Osteocyte (in vitro differentiated cells): ENCODE data around the gene SH2D3A. TPM values are rescaled to one million over a fixed set of nuclear protein-coding genes. Genes with fewer than 3 reads are reported as not detected.
"Not testable (repeated sequence)": the region's sequence is repeated elsewhere in the genome, so short reads cannot be mapped to it uniquely, and the experiment has no call there.

ENCODE experiments used
- DNase-seq: peaks from one replicate; pipeline ENCODE4 v3.0.0; 2021; ENCODE audit warnings: mixed read lengths; ENCODE audit not compliant: unreplicated experiment; ENCODE audit errors: extremely low spot score
- H3K27ac Mint-ChIP-seq: one replicate; pipeline ENCODE4 v1.8.0; 2021; ENCODE audit warnings: mild to moderate bottlenecking, mixed read lengths; ENCODE audit not compliant: unreplicated experiment
- H3K27me3 Mint-ChIP-seq: one replicate; pipeline ENCODE4 v1.8.0; 2021; ENCODE audit warnings: mixed read lengths; ENCODE audit not compliant: unreplicated experiment
- H3K36me3 Mint-ChIP-seq: one replicate; pipeline ENCODE4 v1.8.0; 2021; ENCODE audit warnings: mixed read lengths; ENCODE audit not compliant: unreplicated experiment
- H3K4me1 Mint-ChIP-seq: one replicate; pipeline ENCODE4 v1.8.0; 2021; ENCODE audit warnings: mixed read lengths; ENCODE audit not compliant: unreplicated experiment
- H3K4me3 Mint-ChIP-seq: one replicate; pipeline ENCODE4 v1.8.0; 2021; ENCODE audit warnings: mild to moderate bottlenecking, moderate library complexity, mixed read lengths; ENCODE audit not compliant: unreplicated experiment
- H3K9me3 Mint-ChIP-seq: one replicate; pipeline ENCODE4 v1.8.0; 2021; ENCODE audit warnings: mixed read lengths; ENCODE audit not compliant: unreplicated experiment
- total RNA-seq: library from RNA; stranded (reverse); gene quantifications from 2 replicates; pipeline ENCODE4 v1.2.1, GENCODE V29; 2021
- TF ChIP-seq, protein P1 (sequence below): fragments of 200-600 bp; sonication (generic); IDR thresholded peaks from 2 replicates; pipeline ENCODE4 v1.5.0; 2021; ENCODE audit warnings: antibody characterized with exemption, mild to moderate bottlenecking, moderate library complexity

The SH2D3A gene
- total RNA-seq, 1 donor from 2014 or later, result not detected

- Mint-ChIP-seq H3K27ac (no peak overlapping the region), H3K27me3 (no peaks in the 10 kb centered on the region), H3K4me1 (no peaks in the 10 kb centered on the region), H3K36me3 (no peaks in the 10 kb centered on the region), H3K4me3 (no peak overlapping the region), H3K9me3 (no peaks in the 10 kb centered on the region)
- DNase-seq, result no peak
- TF ChIP-seq, protein P1, sequence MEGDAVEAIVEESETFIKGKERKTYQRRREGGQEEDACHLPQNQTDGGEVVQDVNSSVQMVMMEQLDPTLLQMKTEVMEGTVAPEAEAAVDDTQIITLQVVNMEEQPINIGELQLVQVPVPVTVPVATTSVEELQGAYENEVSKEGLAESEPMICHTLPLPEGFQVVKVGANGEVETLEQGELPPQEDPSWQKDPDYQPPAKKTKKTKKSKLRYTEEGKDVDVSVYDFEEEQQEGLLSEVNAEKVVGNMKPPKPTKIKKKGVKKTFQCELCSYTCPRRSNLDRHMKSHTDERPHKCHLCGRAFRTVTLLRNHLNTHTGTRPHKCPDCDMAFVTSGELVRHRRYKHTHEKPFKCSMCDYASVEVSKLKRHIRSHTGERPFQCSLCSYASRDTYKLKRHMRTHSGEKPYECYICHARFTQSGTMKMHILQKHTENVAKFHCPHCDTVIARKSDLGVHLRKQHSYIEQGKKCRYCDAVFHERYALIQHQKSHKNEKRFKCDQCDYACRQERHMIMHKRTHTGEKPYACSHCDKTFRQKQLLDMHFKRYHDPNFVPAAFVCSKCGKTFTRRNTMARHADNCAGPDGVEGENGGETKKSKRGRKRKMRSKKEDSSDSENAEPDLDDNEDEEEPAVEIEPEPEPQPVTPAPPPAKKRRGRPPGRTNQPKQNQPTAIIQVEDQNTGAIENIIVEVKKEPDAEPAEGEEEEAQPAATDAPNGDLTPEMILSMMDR, result no peak
Observed at GRCh38 chr19:6777434-6777833, 10.2 kb upstream of the SH2D3A start.

GRCh38 chr19:6776999-6777398 lies 9.8 kb upstream of the SH2D3A start:
- TF ChIP-seq, protein P1, result no peak
- H3K27ac Mint-ChIP-seq, result no peak overlapping the region
- DNase-seq, result no peak
- H3K27me3 Mint-ChIP-seq, result no peaks in the 10 kb centered on the region
- no peaks in the 10 kb centered on the region for H3K4me1 Mint-ChIP-seq
- no peaks in the 10 kb centered on the region for H3K36me3 Mint-ChIP-seq
- H3K9me3 Mint-ChIP-seq, result no peaks in the 10 kb centered on the region
- H3K4me3 Mint-ChIP-seq, result no peak overlapping the region

GRCh38 chr19:6776045-6776444 lies 8.8 kb upstream of the SH2D3A start:
- H3K9me3 Mint-ChIP-seq, result not testable (repeated sequence)

DNA sequence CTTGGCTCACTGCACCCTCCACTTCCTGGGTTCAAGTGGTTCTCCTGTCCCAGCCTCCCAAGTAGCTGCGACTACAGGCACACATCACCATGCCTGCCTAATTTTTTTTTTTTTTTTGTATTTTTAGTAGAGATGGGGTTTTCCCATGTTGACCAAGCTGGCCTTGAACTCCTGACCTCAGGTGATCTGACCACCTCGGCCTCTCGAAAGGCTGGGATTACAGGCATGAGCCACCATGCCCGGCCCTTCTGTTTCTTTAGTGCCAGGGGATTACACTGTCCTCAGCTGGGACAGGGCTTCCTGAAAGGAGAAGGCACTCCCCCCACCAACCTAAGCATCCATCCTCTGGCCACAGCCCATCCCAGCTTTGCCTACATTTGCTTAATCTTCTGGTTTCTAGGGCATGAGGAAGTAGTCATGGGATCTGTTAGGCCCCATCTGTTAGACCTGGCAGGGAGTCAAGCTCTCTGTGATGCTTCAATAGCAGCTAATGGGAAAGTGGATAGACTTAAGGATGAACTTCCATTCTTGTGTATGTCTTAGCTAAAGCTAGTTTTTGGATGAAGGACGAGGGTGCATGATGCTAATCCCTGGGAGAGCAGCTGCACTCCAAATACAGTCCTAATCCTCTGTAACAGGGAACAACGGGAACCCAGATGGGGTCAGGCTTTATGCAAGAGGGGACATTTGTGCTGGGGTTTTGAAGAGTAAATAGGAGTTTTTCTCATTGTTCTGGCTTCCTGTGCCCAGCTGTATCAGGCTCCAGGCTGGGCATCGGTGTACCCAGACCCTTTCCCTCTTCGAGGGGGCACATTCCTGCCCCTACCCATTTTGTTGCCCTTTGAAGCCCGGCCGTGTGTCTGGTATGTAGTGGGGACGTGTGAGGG lies 7.8 kb upstream of the SH2D3A start:
- peaks cover 2% of the 10 kb centered on the region for H3K27me3 Mint-ChIP-seq
- no peak overlapping the region for H3K4me3 Mint-ChIP-seq
- no peak for DNase-seq
- no peak overlapping the region for H3K27ac Mint-ChIP-seq
- H3K36me3 Mint-ChIP-seq, result no peaks in the 10 kb centered on the region
- H3K4me1 Mint-ChIP-seq, result no peaks in the 10 kb centered on the region
- TF ChIP-seq, protein P1, result no peak
- H3K9me3 Mint-ChIP-seq, result no peaks in the 10 kb centered on the region

More at GRCh38 chr19:6776045-6776444, 8.8 kb upstream of the SH2D3A start:
- not testable (repeated sequence) for H3K4me3 Mint-ChIP-seq, H3K36me3 Mint-ChIP-seq, DNase-seq, H3K27me3 Mint-ChIP-seq, H3K4me1 Mint-ChIP-seq, H3K27ac Mint-ChIP-seq

DNA sequence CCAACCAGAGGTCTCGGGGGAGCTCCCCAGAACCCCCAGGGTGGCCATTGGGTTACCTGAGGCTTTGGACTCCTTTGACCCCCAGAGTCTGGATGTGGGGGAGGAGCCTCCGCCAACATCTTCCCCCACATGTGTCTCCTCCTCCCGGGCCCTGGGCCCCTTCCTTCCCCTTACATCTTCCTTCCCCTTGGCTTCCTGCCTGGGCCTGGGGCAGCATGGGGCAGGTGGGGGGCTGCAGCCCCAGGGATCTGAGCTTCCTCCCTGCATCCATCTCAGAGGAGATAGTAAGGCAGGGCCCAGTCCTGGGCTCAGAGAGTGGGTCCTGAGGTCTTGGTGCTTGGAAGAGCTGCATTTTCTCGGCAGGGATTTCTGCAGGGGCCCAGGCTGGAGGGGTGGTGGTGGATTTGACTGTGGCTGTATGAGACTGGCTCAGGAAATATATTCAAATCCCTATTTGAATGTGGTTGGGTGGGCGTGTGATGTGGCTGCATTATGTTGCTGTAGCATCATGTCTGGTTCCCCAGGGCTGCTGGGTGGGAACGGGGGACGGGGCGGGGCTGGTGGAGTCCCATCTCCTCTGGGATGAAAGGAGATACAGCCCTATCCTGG lies 6.2 kb upstream of the SH2D3A start:
- Mint-ChIP-seq H3K27me3 (peaks cover 2% of the 10 kb centered on the region), H3K4me3 (no peak overlapping the region), H3K27ac (no peak overlapping the region), H3K4me1 (no peaks in the 10 kb centered on the region), H3K9me3 (no peaks in the 10 kb centered on the region), H3K36me3 (no peaks in the 10 kb centered on the region)
- DNase-seq, result no peak
- TF ChIP-seq, protein P1, result no peak
